HTERT RPE-1 (cell line): ENCODE data around the gene CABCOCO1.

Experiments used
- in situ Hi-C: fragments of 300-500 bp; cut with MboI; formaldehyde crosslinking; loops from 4 replicates; pipeline ENCODE4 v1.14.3; 2020; ENCODE audit warnings: low sequenced_read_pairs

The CABCOCO1 gene

DNA sequence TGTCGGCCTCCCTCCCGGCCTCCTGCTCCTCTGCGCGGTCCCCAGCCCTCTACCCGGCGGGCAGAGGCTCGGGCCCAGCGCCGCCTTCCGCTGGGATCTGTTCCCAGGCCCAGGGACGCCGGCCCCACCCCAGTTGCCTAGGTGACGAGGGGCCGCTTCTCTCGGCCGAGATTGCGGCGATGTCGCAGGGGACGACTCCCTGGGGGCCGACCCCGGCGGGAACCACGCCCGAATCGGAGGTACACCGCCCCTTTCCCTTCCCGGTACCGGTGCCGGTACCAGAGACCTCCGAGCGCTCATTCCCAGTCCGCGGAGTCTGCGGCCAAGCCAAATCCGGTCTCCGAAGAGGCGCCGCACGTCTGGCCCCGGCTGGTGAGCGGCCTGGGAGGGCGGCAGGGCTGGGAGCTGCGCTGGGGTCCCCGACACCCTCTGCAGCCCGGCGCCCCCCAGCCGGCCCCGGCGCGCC, at the start of gene CABCOCO1:
Gene CABCOCO1, plus strand, starts transcription at position 136 of the 466 bp plus-strand sequence. Its CDS starts 44 bp downstream, at position 180.
- in situ Hi-C loops, result no loop called here

DNA sequence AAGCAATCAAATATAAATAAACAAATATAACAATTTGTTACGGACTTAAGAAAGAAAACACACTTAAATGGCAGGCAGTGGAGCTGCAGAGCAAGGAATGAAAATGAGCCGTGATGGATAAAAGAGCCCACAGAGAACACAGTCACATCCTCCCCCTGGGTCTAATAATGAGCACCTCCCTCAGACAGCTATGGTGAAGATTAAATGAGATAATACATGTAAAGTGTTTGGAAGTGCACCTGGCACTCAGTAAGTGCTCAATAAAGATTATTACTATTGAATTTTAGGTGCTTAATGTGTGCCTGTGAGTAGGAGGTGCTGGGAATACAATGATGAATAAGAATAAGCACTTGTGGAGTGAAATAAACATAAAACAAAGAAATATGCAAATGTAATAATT, 49.1 kb upstream of the CABCOCO1 start:
- in situ Hi-C loops, result no loop called here

GRCh38 chr10:61616611-61617010, 46.1 kb upstream of the CABCOCO1 start:
- in situ Hi-C loops, result no loop called here

DNA sequence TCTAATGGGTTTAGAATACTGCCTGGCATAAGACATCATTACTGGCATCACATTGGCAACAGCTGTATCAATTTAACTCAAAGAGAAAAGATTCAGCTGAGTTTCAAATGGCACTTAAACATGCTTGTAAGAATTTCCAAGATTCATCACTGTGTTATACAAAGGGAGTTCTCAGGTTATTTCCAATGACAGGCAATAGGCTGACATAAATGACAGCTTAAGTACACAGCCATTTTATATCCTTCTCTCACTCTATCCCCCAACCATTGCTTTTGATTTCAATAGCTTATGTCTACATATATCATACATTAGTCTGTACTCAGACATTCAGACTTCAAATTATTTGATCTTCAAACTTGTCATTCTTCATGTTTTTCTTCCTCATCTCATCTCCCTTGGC, 45.5 kb upstream of the CABCOCO1 start:
- in situ Hi-C loops, result no loop called here

DNA sequence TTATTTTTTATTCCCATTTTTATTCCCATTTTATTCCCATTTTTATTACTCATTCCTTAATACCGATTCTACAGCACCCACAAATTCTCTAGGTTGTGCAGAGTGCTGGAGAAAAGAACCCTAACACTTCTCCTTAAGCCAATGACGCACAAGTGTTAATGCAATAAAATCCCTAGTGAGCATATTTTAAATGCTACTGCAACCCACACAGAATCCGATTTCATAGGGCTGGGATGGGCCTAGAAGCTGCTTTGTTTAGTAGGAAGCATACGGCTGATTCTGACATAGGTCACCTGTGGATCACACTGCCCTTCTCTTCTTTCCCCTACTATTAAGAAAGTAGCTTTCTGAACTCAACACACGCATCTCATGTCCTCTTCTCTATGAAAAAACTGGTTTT, 45.1 kb upstream of the CABCOCO1 start:
- in situ Hi-C loops, result no loop called here

- in situ Hi-C loops, result no loop called here
Measured at GRCh38 chr10:61618388-61618961, 44.3 kb upstream of the CABCOCO1 start.

- in situ Hi-C loops, result no loop called here
Measured at GRCh38 chr10:61620506-61620905, 42.2 kb upstream of the CABCOCO1 start.

DNA sequence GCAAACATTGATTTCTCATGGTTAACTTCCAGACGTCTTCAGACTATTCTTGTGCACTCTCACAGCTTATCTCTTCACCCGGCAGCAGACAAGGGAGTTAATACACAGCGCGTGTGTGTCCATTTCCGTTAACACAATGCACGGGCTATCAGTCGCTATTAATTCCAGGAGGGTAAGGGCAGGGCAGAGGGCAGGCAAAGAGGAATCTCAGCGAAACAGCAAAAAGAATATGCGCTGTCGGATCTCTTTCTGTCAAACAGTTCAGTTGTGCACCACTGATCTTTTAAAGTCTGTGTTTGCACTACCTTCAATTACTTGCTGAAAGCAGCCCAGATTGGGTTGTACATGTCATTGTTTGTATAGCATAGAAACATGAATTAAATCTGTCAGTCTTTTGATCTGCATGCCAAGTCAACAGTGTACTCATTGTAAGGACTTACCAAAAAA, 41.1 kb upstream of the CABCOCO1 start:
- in situ Hi-C loops, result no loop called here

GRCh38 chr10:61623161-61623560, 39.6 kb upstream of the CABCOCO1 start:
- in situ Hi-C loops, result no loop called here

- in situ Hi-C loops, result no loop called here
Measured at GRCh38 chr10:61626209-61626608, 36.5 kb upstream of the CABCOCO1 start.

DNA sequence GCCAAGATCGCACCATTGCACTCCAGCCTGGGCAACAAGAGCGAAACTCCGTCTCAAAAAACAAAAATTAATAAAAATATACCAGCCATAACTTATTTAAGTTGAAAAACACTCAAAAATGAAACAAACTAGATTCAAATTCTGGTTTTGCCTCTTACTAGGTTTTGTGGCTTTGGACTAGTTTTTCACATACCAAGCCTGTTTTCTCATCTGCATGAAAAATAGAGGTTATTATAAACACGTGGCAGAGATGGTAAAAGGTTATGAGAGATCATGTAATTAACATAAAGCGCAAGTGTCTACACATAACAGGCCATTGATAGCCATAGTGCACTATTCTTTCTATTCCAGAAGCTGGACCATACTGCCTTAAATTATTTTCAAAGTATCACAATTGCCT, 35.5 kb upstream of the CABCOCO1 start:
- in situ Hi-C loops, result no loop called here

DNA sequence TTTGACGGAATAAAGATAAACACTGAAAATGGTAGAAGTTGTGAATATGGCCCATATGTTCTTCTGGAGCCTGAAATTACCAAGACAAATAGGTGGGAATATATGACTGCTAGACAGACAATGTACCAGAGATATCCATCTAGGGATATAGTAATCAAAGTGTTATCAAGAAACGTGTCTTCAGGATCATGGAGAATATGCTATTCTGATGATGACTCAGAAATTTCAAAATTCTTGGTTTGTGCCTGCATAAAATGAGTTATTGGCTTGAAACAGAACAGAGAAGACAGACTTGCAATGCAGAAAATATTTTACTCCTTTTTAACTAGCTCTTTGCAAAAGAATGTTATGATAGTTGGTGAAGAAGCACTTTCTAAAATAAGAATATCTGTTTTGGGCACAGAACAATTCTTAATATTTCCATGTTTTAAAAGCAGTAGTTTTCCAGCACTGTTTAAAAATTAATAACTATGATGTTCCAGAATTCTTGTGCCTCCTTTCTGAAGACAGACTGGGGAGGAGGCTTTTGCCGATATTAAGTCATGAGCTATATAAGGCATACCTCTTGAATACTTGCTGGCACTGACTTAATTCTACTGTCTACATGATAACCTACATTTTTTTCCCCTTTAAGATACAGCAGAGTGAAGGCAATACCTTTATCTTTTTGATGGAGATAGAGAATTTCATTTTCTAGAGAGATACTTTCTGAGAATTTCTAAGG, 34.4 kb upstream of the CABCOCO1 start:
- in situ Hi-C loops, result no loop called here

DNA sequence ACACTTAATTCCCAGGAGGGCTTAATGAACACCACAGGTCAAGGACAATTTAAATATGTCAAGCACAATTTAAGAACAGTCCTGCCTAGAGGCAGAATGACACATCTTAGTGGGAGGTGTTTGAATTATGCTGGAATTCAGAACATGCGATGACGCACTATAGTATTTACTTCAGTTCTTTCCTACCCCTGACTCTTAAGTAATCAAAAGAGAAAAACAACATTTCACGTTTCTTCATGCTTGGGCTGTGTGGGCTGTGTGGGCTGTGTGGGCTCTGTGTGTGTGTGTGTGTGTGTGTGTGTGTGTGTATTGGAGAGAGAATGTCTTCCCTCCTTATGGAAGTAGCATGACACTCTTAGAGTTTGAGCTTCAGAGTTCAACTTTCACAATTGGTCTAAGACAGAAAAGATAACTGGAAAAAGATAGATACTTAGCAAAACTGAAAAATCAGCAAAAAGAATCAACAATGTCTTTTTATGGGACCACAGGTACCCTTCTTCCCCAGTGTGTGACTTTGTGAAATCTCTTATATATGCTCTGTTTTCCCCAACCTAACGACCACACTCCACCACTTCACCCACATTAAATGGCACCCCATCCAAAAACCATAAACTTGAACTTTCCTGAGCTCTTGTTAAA, 33.7 kb upstream of the CABCOCO1 start:
- in situ Hi-C loops, result no loop called here

GRCh38 chr10:61629576-61629975, 33.2 kb upstream of the CABCOCO1 start:
- in situ Hi-C loops, result no loop called here

DNA sequence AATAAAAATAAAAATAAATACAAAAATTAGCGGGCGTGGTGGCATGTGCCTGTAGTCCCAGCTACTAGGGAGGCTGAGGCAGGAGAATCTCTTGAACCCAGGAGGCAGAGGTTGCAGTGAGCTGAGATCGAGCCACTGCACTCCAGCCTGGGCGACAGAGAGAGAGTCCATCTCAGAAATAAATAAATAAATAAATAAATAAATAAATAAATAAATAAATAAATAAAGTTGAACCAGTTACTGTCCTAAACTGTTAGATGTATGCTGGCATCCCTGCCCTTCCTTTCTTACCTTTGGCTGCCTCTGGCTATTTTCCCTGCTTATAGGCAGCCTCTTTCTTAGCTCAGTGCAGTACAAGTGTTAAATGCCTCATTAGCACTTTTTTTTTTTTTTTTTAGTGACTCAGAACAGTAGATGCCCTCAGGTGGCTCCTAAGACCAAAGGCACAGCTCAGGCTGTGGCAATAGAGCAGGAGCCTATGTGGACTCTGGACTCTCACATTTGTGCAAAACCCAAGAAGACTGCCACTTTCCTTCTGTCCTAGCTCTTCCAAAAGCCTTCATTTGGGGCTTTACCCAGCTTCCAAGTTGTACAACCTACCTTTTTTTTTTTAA, 30.6 kb upstream of the CABCOCO1 start:
- in situ Hi-C loops, result no loop called here

DNA sequence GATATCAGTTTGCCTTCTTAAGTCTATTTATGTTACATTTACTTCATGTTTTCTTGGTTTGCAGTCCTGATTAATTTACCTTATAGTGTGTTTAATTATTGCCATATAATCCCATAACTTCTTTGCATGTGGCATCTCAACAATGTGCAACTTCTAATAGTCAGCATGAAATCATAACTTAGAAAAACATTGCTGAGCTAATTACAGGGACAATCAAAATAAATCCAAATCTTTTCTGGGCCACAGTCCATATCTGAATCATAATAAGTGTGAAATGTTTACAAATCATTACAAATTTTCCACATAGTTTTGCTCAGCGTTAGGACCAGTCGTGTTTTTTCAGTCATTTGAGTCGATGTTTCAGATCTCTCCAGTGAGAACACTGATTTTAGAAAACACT, 29.1 kb upstream of the CABCOCO1 start:
- in situ Hi-C loops, result no loop called here

DNA sequence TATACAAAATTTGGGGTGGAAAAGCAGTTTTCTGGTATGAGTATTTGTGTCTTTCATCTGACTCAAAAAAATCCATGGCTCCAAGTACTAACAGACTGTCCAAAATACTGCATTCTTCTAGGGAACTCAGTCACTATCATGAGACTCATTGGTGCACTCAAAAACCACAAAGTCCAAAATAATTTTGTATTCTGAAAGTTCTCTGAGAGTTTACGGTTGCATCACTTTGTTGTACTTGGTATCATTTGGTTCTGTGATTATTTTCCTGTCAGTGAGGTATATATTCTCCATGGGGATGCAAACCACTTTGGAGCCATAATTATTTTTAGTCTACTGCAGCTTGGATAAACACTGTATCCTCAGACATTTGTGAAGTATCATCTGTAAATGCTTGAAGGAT, 28.0 kb upstream of the CABCOCO1 start:
- in situ Hi-C loops, result no loop called here

DNA sequence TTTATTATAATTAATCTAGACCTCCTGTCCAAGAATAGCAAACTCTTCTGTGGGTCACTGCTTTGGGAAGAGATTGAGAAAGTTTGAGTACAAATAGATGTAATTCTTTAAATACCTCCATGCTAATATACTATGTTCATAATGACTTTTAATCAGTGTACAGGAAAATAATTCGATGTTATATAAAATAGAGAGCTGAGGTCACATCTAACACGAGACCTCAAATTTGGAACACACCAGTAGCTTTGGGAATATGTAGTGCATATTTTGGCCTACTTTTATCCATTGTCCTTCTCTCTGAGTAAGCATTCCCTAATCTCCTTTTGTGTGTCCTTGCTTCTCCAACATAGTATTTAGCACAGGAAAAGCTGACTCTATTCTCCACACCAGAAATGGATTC, 27.3 kb upstream of the CABCOCO1 start:
- in situ Hi-C loops, result no loop called here

DNA sequence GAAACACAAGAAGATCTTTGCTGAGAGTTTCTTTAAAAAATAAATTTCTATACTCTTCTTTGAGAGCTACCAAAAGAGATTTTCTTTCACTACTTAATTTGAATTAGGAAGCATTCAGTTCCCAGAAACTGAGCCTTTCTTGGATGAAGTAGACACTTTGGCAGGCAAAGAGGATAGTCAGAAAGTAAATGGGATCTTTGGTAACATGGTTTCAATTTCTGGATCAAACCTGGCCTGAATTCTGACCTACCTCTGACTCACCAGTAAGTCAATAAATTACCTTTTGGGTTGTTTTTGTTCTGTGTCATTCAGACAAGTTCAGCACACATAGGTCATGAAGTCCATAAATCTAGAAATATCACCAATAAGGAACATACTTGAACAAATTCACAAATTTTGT, 26.8 kb upstream of the CABCOCO1 start:
- in situ Hi-C loops, result no loop called here

- in situ Hi-C loops, result no loop called here
Measured at GRCh38 chr10:61639952-61640351, 22.8 kb upstream of the CABCOCO1 start.

DNA sequence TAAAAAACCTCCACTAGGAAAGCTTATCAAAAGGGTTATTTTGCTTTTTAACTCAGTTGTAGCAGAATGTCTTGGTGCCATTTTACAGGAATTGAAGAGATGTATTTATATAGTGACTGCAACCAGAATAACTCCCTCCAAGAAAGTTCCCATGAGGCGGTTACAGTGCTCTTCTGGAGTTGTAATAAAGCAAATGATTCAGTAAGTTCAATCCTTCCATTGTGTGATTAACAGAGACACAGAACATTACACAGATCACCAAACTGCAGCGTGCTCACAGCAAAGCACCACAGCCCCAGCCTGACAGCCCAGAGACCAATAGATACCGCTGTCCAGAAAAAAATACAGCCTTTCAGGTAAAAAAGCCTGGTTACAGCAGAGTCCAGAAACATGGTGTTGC, 21.9 kb upstream of the CABCOCO1 start:
- in situ Hi-C loops, result no loop called here

DNA sequence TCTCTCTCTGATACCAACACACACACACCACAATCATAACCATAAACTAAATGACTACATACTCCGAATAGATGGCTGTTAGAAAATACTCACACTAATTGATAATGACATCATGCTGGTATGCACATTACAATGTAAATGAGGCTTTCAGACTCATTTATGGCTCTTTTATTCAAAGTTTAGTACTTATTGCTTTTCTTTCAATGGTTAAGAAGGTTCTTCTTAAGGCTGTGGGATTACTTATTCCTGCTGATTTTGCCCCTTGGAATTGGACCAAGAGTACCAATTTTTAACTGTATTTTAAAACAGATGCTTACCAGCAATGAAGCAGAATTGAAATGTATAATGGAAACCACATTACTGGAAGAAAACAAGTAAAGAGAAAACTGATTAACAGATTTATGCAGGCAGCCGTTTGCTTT, 20.6 kb upstream of the CABCOCO1 start:
- in situ Hi-C loops, result no loop called here
